Body of pancreas (tissue), 2 donors: Measurements from ENCODE around the gene ZMYM5. TPM values are rescaled to one million over a fixed set of nuclear protein-coding genes. Genes with fewer than 3 reads are reported as not detected.

ENCODE experiments used
- total RNA-seq, 2 donors: library from RNA; depleted of rRNA; stranded (reverse); fragments of >200 nt; gene quantifications; one replicate each; pipeline ENCODE4 v1.1.0, GENCODE V29; 2016

Gene ZMYM5
- total RNA-seq, 2 donors from 2014 or later: 10.6 to 16.8 TPM

Other genes starting within 250 kb of the ZMYM5 start
- gene MPHOSPH8, start 230.0 kb downstream of the ZMYM5 start, total RNA-seq: 10 to 100 TPM; 18.7 to 23.4 TPM
- 10 to 100 TPM; 37.1 to 72.5 TPM for gene PSPC1, start 80.7 kb downstream of the ZMYM5 start, total RNA-seq
- 10 to 100 TPM; 34.6 to 52.1 TPM for gene ZMYM2, start 95.1 kb upstream of the ZMYM5 start, total RNA-seq